Fibroblast of lung (primary cell): ENCODE results near the gene CLEC11A. TPM values are rescaled to one million over a fixed set of nuclear protein-coding genes. Genes with fewer than 3 reads are reported as not detected.

Experiments
- DNase-seq, 2 donors: peaks; one replicate each; pipeline versions ENCODE4 v3.0.0 to v3.0.0-alpha.2; 2010; ENCODE audit warnings: low read depth in 2 of 2
- H2AFZ ChIP-seq: 2 replicates; pipeline ENCODE4 v1.5.1; 2012; ENCODE audit warnings: low read length, control low read depth, inconsistent platforms
- H3K27ac ChIP-seq: 2 replicates; pipeline ENCODE4 v1.5.1; 2011; ENCODE audit warnings: low read length, control low read depth; ENCODE audit not compliant: insufficient read depth
- H3K27me3 ChIP-seq: 2 replicates; pipeline ENCODE4 v1.5.1; 2011; ENCODE audit warnings: mild to moderate bottlenecking, low read length; ENCODE audit not compliant: control insufficient read depth, insufficient read depth
- H3K36me3 ChIP-seq: 2 replicates; pipeline ENCODE4 v1.5.1; 2011; ENCODE audit warnings: low read length; ENCODE audit not compliant: control insufficient read depth, insufficient read depth
- H3K4me1 ChIP-seq: 2 replicates; pipeline ENCODE4 v1.5.1; 2011; ENCODE audit warnings: low read length; ENCODE audit not compliant: control insufficient read depth, insufficient read depth; ENCODE audit errors: extremely low read depth
- H3K4me2 ChIP-seq: 2 replicates; pipeline ENCODE4 v1.5.1; 2011; ENCODE audit warnings: low read length, control low read depth; ENCODE audit not compliant: insufficient read depth; ENCODE audit errors: extremely low read depth
- H3K4me3 ChIP-seq, 4 experiments: fragments of 200-600 bp in 1 of 4; sonication (generic) in 1 of 4; replicated peaks in 1 of 4; 2 replicates each; pipeline ENCODE4 v1.5.1; 2011 to 2016; ENCODE audit warnings: low read length in 4 of 4, low read depth in 3 of 4, mild to moderate bottlenecking in 3 of 4, control low read depth in 2 of 4, inconsistent platforms in 1 of 4, mixed read lengths in 1 of 4; ENCODE audit not compliant: insufficient read depth in 1 of 4; ENCODE audit errors: control extremely low read depth in 1 of 4
- H3K79me2 ChIP-seq: 2 replicates; pipeline ENCODE4 v1.5.1; 2012; ENCODE audit warnings: mild to moderate bottlenecking, low read length, inconsistent platforms; ENCODE audit not compliant: control insufficient read depth, insufficient read depth
- H3K9ac ChIP-seq: 2 replicates; pipeline ENCODE4 v1.5.1; 2011; ENCODE audit warnings: mild to moderate bottlenecking, low read length, control low read depth; ENCODE audit not compliant: insufficient read depth
- H3K9me3 ChIP-seq: 2 replicates; pipeline ENCODE4 v1.5.1; 2012; ENCODE audit warnings: low read depth, low read length; ENCODE audit not compliant: control insufficient read depth, insufficient read depth
- H4K20me1 ChIP-seq: 2 replicates; pipeline ENCODE4 v1.5.1; 2011; ENCODE audit warnings: low read length; ENCODE audit not compliant: control insufficient read depth, insufficient read depth; ENCODE audit errors: extremely low read depth
- CTCF ChIP-seq, 2 donors: IDR thresholded peaks in 1 of 2; conservative IDR thresholded peaks in 1 of 2; 1 replicate in 1 of 2; 2 replicates in 1 of 2; pipeline ENCODE4 v1.5.1; 2011 to 2012; ENCODE audit warnings: low read length in 2 of 2, control low read depth in 1 of 2, inconsistent platforms in 1 of 2, low read depth in 1 of 2, mild to moderate bottlenecking in 1 of 2
- EZH2 ChIP-seq: IDR thresholded peaks from 2 replicates; pipeline ENCODE4 v1.5.1; 2012; ENCODE audit warnings: low read length, control low read depth, mild to moderate bottlenecking; ENCODE audit errors: missing control alignments
- polyA plus RNA-seq, 2 donors: library from polyadenylated mRNA; depleted of rRNA in 1 of 2; stranded (reverse) in 1 of 2; unstranded in 1 of 2; fragments of >200 nt; gene quantifications; 2 replicates each; pipeline ENCODE4 v1.2.1, GENCODE V29; 2011 to 2012; ENCODE audit warnings: missing spikeins in 1 of 2
- total RNA-seq: library from RNA; depleted of rRNA; stranded (reverse); fragments of >200 nt; gene quantifications from 2 replicates; pipeline ENCODE4 v1.2.1, GENCODE V29; 2014

CLEC11A gene
- total and polyA plus RNA-seq, 2 donors (not counting 1 experiment from before 2014, with no cell fraction given): 22.5 to 69.4 TPM

- no peaks in the 10 kb centered on the region for H3K9me3 ChIP-seq
- H3K27me3 ChIP-seq: no peaks in the 10 kb centered on the region
- no peak overlapping the region for H2AFZ ChIP-seq
- H3K27ac ChIP-seq: no peak overlapping the region
- H3K9ac ChIP-seq: no peak overlapping the region
- DNase-seq: no peak
- H3K79me2 ChIP-seq: no peaks in the 10 kb centered on the region
- H3K36me3 ChIP-seq: no peaks in the 10 kb centered on the region
- no peak overlapping the region for H3K4me3 ChIP-seq
- no peak for TF ChIP-seq CTCF (conservative IDR thresholded peaks at IDR 0.05 in 1 of 2, IDR thresholded peaks at IDR 0.05 in 1 of 2; ENCODE audit: low read depth in 1 of 2, low read length in 2 of 2)
- no peak for TF ChIP-seq EZH2
- no peaks in the 10 kb centered on the region for H4K20me1 ChIP-seq
- no peak overlapping the region for H3K4me2 ChIP-seq
- peaks cover 15% of the 10 kb centered on the region for H3K4me1 ChIP-seq
Observed at GRCh38 chr19:50717026-50717723, 6.0 kb upstream of the CLEC11A start.

GRCh38 chr19:50717891-50718254, 5.3 kb upstream of the CLEC11A start:
- H3K4me1 ChIP-seq: peaks cover 18% of the 10 kb centered on the region
- no peaks in the 10 kb centered on the region for H4K20me1 ChIP-seq
- H2AFZ ChIP-seq: no peak overlapping the region
- H3K79me2 ChIP-seq: no peaks in the 10 kb centered on the region
- H3K9ac ChIP-seq: no peak overlapping the region
- H3K9me3 ChIP-seq: no peaks in the 10 kb centered on the region
- DNase-seq: no peak
- H3K27ac ChIP-seq: no peak overlapping the region
- H3K4me3 ChIP-seq: peak overlapping the region in 1 of 4 experiments; percentile 60
- no peak for TF ChIP-seq CTCF (conservative IDR thresholded peaks at IDR 0.05 in 1 of 2, IDR thresholded peaks at IDR 0.05 in 1 of 2; ENCODE audit: low read depth in 1 of 2, low read length in 2 of 2)
- H3K4me2 ChIP-seq: no peak overlapping the region
- H3K36me3 ChIP-seq: no peaks in the 10 kb centered on the region
- H3K27me3 ChIP-seq: no peaks in the 10 kb centered on the region

- H4K20me1 ChIP-seq: no peaks in the 10 kb centered on the region
- H3K4me1 ChIP-seq: peaks cover 18% of the 10 kb centered on the region
- no peak overlapping the region for H3K9ac ChIP-seq
- H3K27ac ChIP-seq: no peak overlapping the region
- H2AFZ ChIP-seq: no peak overlapping the region
- no peaks in the 10 kb centered on the region for H3K27me3 ChIP-seq
- peak overlapping the region in 3 of 4 experiments; percentile 32 to 60 (median 32) for H3K4me3 ChIP-seq
- no peaks in the 10 kb centered on the region for H3K9me3 ChIP-seq
- peak overlapping the region; percentile 48 for H3K4me2 ChIP-seq
- no peaks in the 10 kb centered on the region for H3K36me3 ChIP-seq
- DNase-seq: no peak
- peaks cover 1% of the 10 kb centered on the region for H3K79me2 ChIP-seq
- TF ChIP-seq EZH2: no peak
Observed at GRCh38 chr19:50718255-50719118, 4.7 kb upstream of the CLEC11A start.
